ENCODE measurements around the gene MRGPRF.

MRGPRF gene

GRCh38 chr11:68996376-68997123, 16.5 kb downstream of the MRGPRF start:
- no peak overlapping the region for H3K4me3 ChIP-seq (ENCODE audit: low read depth in 1 of 2, low read length in 2 of 2)

GRCh38 chr11:68994894-68995285, 18.2 kb downstream of the MRGPRF start:
- DNase-seq, result no peak

More at GRCh38 chr11:68996376-68997123, 16.5 kb downstream of the MRGPRF start:
- H3K9ac ChIP-seq (ENCODE audit: low read depth, low read length), result no peak overlapping the region
- peaks cover 7% of the 10 kb centered on the region; the same call in 1 of the 2 replicates for H3K4me1 ChIP-seq (ENCODE audit: insufficient read depth, low read length)
- TF ChIP-seq EZH2 (IDR thresholded peaks at IDR 0.05; ENCODE audit: borderline replicate concordance, low read depth, low read length, severe bottlenecking) (no peak), CTCF (IDR thresholded peaks at IDR 0.05; ENCODE audit: borderline replicate concordance, extremely low read depth, low read length, poor library complexity, severe bottlenecking) (no peak)
- H3K9me3 ChIP-seq (ENCODE audit: insufficient read depth, low read length, severe bottlenecking), result no peaks in the 10 kb centered on the region
- DNase-seq (no peak), ATAC-seq (ENCODE audit: insufficient read depth, low read depth) (no peak)
- H3K79me2 ChIP-seq (ENCODE audit: insufficient read depth, low read length), result no peaks in the 10 kb centered on the region
- no peak overlapping the region for H2AFZ ChIP-seq (ENCODE audit: low read depth, low read length)
- no peaks in the 10 kb centered on the region for H3K27me3 ChIP-seq (ENCODE audit: insufficient read depth, low read length, poor library complexity)
- no peak overlapping the region for H3K4me2 ChIP-seq (ENCODE audit: insufficient read depth, low read length)
- H3K36me3 ChIP-seq (ENCODE audit: insufficient read depth, low read length), result no peaks in the 10 kb centered on the region
- no peak overlapping the region for H3K27ac ChIP-seq (ENCODE audit: low read length)
- H4K20me1 ChIP-seq (ENCODE audit: insufficient read depth, low read length), result no peaks in the 10 kb centered on the region; the same call in 1 of the 2 replicates

GRCh38 chr11:68994161-68994893, 18.7 kb downstream of the MRGPRF start:
- DNase-seq (no peak), ATAC-seq (ENCODE audit: insufficient read depth, low read depth) (no peak)
- Histone ChIP-seq H3K4me2 (ENCODE audit: insufficient read depth, low read length) (no peak overlapping the region), H2AFZ (ENCODE audit: low read depth, low read length) (no peak overlapping the region), H3K4me3 (ENCODE audit: low read depth in 1 of 2, low read length in 2 of 2) (no peak overlapping the region), H3K79me2 (ENCODE audit: insufficient read depth, low read length) (no peaks in the 10 kb centered on the region), H3K36me3 (ENCODE audit: insufficient read depth, low read length) (no peaks in the 10 kb centered on the region), H3K27ac (ENCODE audit: low read length) (no peak overlapping the region), H4K20me1 (ENCODE audit: insufficient read depth, low read length) (no peaks in the 10 kb centered on the region; the same call in 1 of the 2 replicates), H3K9me3 (ENCODE audit: insufficient read depth, low read length, severe bottlenecking) (no peaks in the 10 kb centered on the region), H3K9ac (ENCODE audit: low read depth, low read length) (no peak overlapping the region), H3K4me1 (ENCODE audit: insufficient read depth, low read length) (peaks cover 7% of the 10 kb centered on the region; the same call in 1 of the 2 replicates), H3K27me3 (ENCODE audit: insufficient read depth, low read length, poor library complexity) (no peaks in the 10 kb centered on the region)
- no peak for TF ChIP-seq EZH2 (IDR thresholded peaks at IDR 0.05; ENCODE audit: borderline replicate concordance, low read depth, low read length, severe bottlenecking)
- TF ChIP-seq CTCF (IDR thresholded peaks at IDR 0.05; ENCODE audit: borderline replicate concordance, extremely low read depth, low read length, poor library complexity, severe bottlenecking), result no peak

More at GRCh38 chr11:68994894-68995285, 18.2 kb downstream of the MRGPRF start:
- TF ChIP-seq CTCF (IDR thresholded peaks at IDR 0.05; ENCODE audit: borderline replicate concordance, extremely low read depth, low read length, poor library complexity, severe bottlenecking) (no peak), EZH2 (IDR thresholded peaks at IDR 0.05; ENCODE audit: borderline replicate concordance, low read depth, low read length, severe bottlenecking) (no peak)
- Histone ChIP-seq H4K20me1 (ENCODE audit: insufficient read depth, low read length) (no peaks in the 10 kb centered on the region; the same call in 1 of the 2 replicates), H3K9ac (ENCODE audit: low read depth, low read length) (no peak overlapping the region), H3K4me2 (ENCODE audit: insufficient read depth, low read length) (no peak overlapping the region), H3K9me3 (ENCODE audit: insufficient read depth, low read length, severe bottlenecking) (no peaks in the 10 kb centered on the region), H3K27me3 (ENCODE audit: insufficient read depth, low read length, poor library complexity) (no peaks in the 10 kb centered on the region), H3K27ac (ENCODE audit: low read length) (no peak overlapping the region), H3K79me2 (ENCODE audit: insufficient read depth, low read length) (no peaks in the 10 kb centered on the region), H3K4me1 (ENCODE audit: insufficient read depth, low read length) (peaks cover 7% of the 10 kb centered on the region; the same call in 1 of the 2 replicates), H3K36me3 (ENCODE audit: insufficient read depth, low read length) (no peaks in the 10 kb centered on the region), H2AFZ (ENCODE audit: low read depth, low read length) (no peak overlapping the region), H3K4me3 (ENCODE audit: low read depth in 1 of 2, low read length in 2 of 2) (no peak overlapping the region)
- no peak for ATAC-seq (ENCODE audit: insufficient read depth, low read depth)
